Measurements from ENCODE around the gene OR4F17. TPM values are rescaled to one million over a fixed set of nuclear protein-coding genes. Genes with fewer than 3 reads are reported as not detected.
A peak's percentile ranks its signal among the peaks of the same experiment; 100 is the strongest.
"Not testable (repeated sequence)": the region's sequence is repeated elsewhere in the genome, so short reads cannot be mapped to it uniquely, and the experiment has no call there.

Gene OR4F17, protein sequence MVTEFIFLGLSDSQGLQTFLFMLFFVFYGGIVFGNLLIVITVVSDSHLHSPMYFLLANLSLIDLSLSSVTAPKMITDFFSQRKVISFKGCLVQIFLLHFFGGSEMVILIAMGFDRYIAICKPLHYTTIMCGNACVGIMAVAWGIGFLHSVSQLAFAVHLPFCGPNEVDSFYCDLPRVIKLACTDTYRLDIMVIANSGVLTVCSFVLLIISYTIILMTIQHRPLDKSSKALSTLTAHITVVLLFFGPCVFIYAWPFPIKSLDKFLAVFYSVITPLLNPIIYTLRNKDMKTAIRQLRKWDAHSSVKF
- not detected for total RNA-seq

- H3K9me3 Mint-ChIP-seq; H3K27me3 Mint-ChIP-seq; H3K4me3 Mint-ChIP-seq; H3K36me3 Mint-ChIP-seq (ENCODE audit: low read depth); H3K4me1 Mint-ChIP-seq; DNase-seq; CTCF ChIA-PET; H3K27ac Mint-ChIP-seq; POLR2A ChIA-PET: not testable (repeated sequence)
These were observed at the start of gene OR4F17 for GRCh38 chr19:106804-107203. TSS of gene OR4F17 (plus strand) at chr19:107104. CDS start at chr19:110679, 3,575 bp downstream.

- H3K9me3 Mint-ChIP-seq; H3K27me3 Mint-ChIP-seq; H3K4me1 Mint-ChIP-seq; POLR2A ChIA-PET; H3K4me3 Mint-ChIP-seq; H3K36me3 Mint-ChIP-seq (ENCODE audit: low read depth); CTCF ChIA-PET; H3K27ac Mint-ChIP-seq: not testable (repeated sequence)
- DNase-seq: peak; percentile 25
These were observed 36.1 kb upstream of the OR4F17 start for GRCh38 chr19:70793-71192.

- H3K27ac Mint-ChIP-seq; POLR2A ChIA-PET; H3K27me3 Mint-ChIP-seq; H3K9me3 Mint-ChIP-seq; H3K4me1 Mint-ChIP-seq; CTCF ChIA-PET; DNase-seq; H3K4me3 Mint-ChIP-seq; H3K36me3 Mint-ChIP-seq (ENCODE audit: low read depth): not testable (repeated sequence)
These were observed 24.0 kb upstream of the OR4F17 start for GRCh38 chr19:82864-83263.

DNA sequence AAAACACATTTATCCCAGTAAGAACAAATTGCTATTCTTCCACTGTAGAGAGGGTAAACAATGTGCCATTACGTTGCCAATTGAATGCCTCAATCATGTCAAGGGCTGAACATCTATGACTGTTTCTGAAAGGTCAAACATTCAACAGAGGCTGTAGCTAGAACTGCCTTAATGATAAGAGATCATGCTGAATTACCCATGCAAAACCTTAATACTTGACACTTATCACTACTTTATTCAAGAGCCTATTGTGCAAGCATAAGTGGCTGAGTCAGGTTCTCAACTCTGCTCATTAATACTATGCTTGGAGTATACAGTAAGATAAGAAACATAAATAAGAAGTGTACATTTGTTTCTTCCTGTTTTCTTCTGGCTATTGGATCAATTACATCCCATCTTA is 23.3 kb upstream of the OR4F17 start:
- H3K27ac Mint-ChIP-seq; POLR2A ChIA-PET; H3K4me1 Mint-ChIP-seq; H3K27me3 Mint-ChIP-seq; H3K4me3 Mint-ChIP-seq; CTCF ChIA-PET; H3K9me3 Mint-ChIP-seq; DNase-seq; H3K36me3 Mint-ChIP-seq (ENCODE audit: low read depth): not testable (repeated sequence)

GRCh38 chr19:90678-91077 is 16.2 kb upstream of the OR4F17 start:
- H3K27ac Mint-ChIP-seq; H3K4me3 Mint-ChIP-seq; H3K27me3 Mint-ChIP-seq; H3K36me3 Mint-ChIP-seq (ENCODE audit: low read depth); H3K9me3 Mint-ChIP-seq; DNase-seq; H3K4me1 Mint-ChIP-seq; POLR2A ChIA-PET; CTCF ChIA-PET: not testable (repeated sequence)

DNA sequence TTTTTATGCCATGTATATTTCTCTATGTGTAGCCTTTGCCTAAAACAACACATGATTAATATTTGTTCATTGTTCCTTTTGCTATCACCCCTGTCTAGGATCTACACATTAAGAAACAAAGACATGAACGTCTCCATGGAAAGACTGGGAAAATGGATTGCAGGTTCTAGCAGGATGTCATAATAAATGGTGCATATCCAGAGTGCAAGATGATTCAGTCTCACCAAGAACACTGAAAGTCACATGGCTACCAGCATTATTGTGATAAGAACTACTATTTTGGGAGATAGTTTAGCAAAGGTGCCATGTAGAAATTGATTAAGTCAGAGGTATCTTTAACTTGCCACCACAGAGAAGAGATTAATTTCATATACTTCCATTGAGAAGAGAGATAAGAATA is 12.1 kb upstream of the OR4F17 start:
- CTCF ChIA-PET; H3K9me3 Mint-ChIP-seq; H3K4me1 Mint-ChIP-seq; H3K36me3 Mint-ChIP-seq (ENCODE audit: low read depth); DNase-seq; H3K4me3 Mint-ChIP-seq; H3K27me3 Mint-ChIP-seq; POLR2A ChIA-PET; H3K27ac Mint-ChIP-seq: not testable (repeated sequence)

DNA sequence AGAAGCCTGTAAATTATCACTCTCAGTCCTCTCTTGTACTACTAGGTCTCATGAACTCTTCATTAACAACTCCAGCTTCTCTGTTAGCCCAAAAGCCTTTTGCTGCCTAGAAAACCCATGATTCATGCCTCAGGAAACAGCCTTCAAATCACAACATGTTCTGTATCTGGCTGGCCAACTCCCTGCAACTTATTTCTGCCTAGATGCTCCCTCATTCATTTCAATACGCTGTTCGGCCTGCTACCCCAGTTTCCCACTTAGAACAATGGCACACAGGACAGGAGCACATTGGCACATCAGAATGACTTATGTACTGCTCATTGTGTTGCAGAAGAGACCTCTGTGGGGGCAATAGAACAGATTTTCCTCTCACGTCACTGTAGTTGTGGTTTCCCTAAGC is 9.3 kb upstream of the OR4F17 start:
- CTCF ChIA-PET; H3K36me3 Mint-ChIP-seq (ENCODE audit: low read depth); H3K27me3 Mint-ChIP-seq: not testable (repeated sequence)

DNA sequence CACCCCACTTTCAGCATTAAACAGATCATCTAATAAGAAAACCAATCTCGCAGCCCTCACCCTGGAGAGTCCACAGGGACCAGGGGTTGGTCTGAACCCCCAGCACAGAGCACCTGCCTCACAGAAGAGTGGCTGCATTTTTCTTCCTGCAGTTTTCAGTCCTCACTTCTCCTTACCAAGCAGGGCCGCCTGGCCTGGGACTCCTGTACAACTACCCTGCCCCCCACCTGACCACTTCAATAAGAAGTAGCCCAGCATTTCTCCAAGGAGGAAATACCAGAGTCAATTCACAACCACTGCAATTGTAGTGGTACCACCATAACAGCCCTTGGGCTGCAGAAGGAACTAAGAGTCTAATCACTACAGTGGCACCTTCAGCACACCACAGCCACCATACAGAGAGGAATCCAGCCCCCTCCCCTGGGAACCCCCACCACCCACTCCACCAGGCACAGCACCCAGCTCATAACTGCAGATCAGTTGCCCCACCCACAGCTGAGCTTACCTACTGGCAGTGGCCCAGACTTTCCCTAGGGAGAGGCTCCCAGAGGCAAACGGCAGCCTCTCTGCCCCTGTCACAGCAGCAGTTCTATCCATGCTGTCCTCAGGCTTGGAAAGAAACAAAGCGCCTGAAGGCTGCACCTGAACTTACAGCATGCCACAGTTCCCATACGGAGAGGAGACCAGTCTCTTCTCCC is 13.7 kb downstream of the OR4F17 start:
- DNase-seq, H3K27me3 Mint-ChIP-seq: not testable (repeated sequence)

More for the DNA sequence above, 9.3 kb upstream of the OR4F17 start:
- H3K9me3 Mint-ChIP-seq, POLR2A ChIA-PET, H3K4me3 Mint-ChIP-seq, H3K4me1 Mint-ChIP-seq, H3K27ac Mint-ChIP-seq, DNase-seq: not testable (repeated sequence)

More for the DNA sequence above, 13.7 kb downstream of the OR4F17 start:
- H3K27ac Mint-ChIP-seq; H3K4me1 Mint-ChIP-seq; POLR2A ChIA-PET; H3K9me3 Mint-ChIP-seq; H3K4me3 Mint-ChIP-seq; CTCF ChIA-PET; H3K36me3 Mint-ChIP-seq (ENCODE audit: low read depth): not testable (repeated sequence)

Other genes with a start within 250 kb of the OR4F17 start
- under 1 TPM; 0.15 to 0.22 TPM for gene PLPP2, start 184.3 kb downstream of the OR4F17 start, total RNA-seq
- gene MIER2, start 237.7 kb downstream of the OR4F17 start, total RNA-seq: 10 to 100 TPM; 20.7 to 22.0 TPM